DLD1 (cell line): ENCODE results near the gene KRT34.
"Not testable (repeated sequence)": the region's sequence is repeated elsewhere in the genome, so short reads cannot be mapped to it uniquely, and the experiment has no call there.

Experiments used
- in situ Hi-C: cut with HindIII; loops from 2 replicates; pipeline ENCODE4 v1.10.0; 2017; ENCODE audit warnings: low sequenced_read_pairs

Gene KRT34

DNA sequence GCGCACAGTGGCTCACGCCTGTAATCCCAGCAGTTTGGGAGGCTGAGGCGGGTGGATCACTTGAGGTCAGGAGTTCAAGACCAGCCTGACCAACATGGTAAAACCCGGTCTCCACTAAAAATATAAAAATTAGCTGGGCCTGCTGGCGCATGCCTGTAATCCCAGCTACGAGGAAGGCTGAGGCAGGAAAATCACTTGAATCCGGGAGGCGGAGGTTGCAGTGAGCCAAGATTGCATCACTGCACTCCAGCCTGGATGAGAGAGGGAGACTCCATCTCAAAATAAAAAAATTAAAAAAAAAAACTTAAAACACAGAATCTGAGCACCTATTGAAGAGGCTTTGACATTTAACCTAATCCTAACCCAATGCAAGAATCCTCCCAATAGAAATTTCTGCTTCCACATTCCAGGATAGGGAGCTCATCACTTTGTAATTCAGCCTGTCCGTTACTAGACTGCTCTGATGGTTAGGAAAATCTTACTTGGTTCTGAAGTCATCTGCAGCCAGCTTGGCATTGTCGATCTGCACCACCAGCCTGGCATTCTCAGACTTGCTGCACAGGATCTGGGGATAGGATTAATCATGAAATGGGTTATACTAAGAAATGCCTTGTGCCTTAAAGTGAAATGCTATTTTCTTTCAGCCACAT, 14.6 kb downstream of the KRT34 start:
- in situ Hi-C loops, result no loop called here

GRCh38 chr17:41366070-41366469, 16.0 kb downstream of the KRT34 start:
- in situ Hi-C loops, result no loop called here

DNA sequence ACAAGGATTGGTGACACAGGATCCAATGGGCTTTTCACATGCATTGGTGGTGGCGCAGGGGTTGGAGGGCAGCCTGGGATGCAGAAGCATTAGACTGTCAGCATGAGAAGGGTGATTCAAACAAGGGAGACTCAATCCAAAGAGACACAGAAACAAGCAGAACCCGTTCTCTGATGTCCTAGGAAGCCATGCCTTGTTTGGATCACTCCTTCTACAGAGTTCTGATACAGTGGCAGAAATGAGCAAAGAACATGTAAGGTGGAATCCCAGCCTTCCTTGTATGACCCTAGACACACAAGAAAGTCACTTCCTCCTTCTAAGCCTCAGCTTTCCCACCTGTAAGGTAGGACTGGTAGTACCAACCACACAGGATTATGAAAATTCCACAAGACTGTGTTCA, 18.2 kb downstream of the KRT34 start:
- in situ Hi-C loops, result no loop called here

- in situ Hi-C loops, result no loop called here
These were observed 21.7 kb downstream of the KRT34 start for GRCh38 chr17:41360296-41360995.

- in situ Hi-C loops, result no loop called here
These were observed 27.6 kb downstream of the KRT34 start for GRCh38 chr17:41354536-41354935.

GRCh38 chr17:41352597-41353366, 29.3 kb downstream of the KRT34 start:
- in situ Hi-C loops, result no loop called here

DNA sequence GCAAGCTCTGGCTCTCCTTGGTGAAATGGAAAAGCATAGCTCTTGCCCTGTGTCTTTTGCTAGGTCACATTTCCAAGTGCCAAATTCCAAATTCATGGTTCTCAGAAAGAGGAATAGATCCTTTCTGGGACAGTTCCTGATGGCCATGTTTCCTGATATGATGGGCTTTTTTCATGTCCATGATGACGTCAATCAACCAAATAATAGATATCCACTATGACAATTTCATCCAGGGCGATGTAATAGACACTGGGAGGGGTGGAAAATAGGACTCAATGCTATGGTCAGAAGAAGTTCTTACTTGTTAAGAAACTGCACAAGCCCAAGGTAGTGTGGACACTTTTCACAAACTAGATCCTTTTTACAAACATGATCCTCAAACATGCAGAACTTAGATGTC, 30.9 kb downstream of the KRT34 start:
- in situ Hi-C loops, result no loop called here

- in situ Hi-C loops, result not testable (repeated sequence)
These were observed 31.7 kb downstream of the KRT34 start, which contains the start of gene KRT33A for GRCh38 chr17:41350381-41350878. KRT33A (minus strand) TSS chr17:41350828; CDS start chr17:41350767, 61 bp downstream.

GRCh38 chr17:41347869-41348760, 34.0 kb downstream of the KRT34 start:
- in situ Hi-C loops, result no loop called here

- in situ Hi-C loops, result not testable (repeated sequence)
These were observed 35.7 kb downstream of the KRT34 start for GRCh38 chr17:41346421-41346820.

- in situ Hi-C loops, result no loop called here
These were observed 36.1 kb downstream of the KRT34 start for GRCh38 chr17:41345992-41346391.

DNA sequence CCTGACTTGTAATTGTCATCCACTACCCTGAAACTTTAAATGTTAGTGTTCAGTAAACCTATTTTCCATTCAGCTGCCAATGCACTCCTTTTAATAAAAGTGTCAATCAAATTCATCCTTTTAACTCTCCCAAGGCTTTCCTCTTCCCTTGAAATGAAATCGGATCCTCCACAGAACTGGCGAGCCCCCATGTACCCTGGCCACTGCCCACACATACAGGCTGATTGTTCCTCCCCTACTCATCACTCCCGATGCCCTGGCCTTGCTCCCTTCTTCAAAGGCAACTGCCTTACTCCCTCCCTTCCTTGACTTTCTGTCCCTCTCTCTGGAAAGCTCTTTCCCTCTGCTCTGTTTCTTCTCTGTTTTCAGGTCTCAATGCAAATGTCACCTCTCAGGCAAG, 39.1 kb downstream of the KRT34 start:
- in situ Hi-C loops, result no loop called here

DNA sequence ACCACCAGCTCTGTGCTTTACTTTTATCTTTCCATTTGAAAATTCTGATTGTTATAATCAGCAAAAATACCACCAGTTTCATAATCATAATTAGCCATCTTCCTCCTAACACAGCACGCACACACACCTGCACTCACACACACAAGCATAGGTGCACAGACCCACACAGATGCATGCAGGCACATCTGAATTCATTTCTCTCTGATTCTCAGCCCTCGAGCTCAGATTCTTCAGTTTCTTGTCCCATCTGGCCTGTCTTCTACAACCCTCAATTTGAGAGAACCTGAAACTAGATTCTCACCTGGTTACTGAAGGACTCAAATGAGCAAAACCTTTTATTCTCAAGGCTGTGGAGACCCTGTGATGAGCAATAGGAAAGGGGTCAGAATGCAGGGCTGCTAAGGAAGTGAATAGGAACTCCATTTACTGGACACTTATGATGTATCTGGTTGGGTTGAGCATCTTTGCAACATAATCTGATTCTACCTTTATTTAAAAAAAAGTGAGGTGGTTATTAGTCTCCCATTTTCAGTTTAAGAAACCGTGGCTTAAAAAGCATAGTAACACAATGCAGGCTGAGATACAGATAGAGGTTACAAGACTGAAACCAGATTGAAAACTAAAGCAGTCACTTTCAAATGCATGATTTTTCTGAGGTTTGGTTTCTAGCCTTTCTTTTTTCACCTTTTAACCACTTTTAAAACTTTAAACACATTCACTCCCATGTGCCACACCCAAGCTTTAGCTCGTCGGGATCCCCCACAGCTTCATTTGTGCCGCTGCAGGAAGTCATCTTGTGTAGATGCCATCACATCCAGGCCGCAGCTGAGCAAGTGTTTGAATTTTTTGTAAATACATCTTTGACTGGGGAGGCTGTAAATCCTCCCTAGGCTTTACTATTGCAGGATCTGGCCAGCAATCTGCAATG, 40.9 kb downstream of the KRT34 start:
- in situ Hi-C loops, result no loop called here

DNA sequence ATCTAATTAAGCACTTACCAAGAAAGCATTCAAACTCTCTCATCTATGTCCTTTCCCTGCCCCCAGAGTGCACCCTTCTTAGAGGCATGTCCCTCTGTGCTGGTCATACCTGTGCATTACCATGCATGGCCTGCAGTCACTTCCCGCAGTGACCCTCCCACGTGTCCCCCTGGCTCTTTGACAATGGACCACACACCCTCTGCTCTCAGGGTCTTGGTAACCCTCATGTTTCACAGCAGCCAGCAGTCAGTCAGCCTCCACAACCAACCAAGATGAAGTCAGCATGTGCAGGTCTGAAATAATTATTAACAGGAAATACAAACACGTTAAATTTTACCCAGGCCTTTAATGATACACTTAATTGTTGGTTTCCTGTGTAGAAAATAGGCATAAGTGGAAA, 41.6 kb downstream of the KRT34 start:
- in situ Hi-C loops, result no loop called here

DNA sequence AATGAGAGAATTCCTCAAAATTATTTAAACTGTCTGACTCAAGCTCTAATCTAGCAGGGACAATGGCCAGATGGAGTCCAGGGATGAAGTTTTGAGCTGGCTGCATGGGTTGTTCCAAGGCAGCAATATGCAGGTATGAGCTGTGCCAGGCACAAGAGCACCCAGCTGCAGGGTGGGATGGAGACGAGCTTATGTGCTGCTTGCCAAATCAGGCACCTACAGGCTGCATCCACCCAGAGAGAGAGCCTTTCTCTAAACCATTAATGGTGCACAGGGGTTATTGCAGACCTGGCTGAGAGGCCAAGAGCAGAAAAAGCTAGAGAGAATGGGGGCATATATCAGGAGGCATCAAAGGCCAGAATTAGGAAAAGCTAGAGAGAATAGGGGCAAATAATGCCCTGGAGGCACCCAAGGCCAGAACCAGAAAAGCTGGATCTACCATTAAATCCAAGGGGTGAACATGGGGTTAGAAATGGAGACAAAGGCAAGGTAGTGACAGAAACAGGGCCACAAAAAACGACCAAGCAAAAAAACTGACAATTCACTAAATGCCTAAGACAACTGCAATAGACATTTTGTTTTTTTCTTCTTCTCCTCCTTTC, 42.4 kb downstream of the KRT34 start:
- in situ Hi-C loops, result no loop called here

DNA sequence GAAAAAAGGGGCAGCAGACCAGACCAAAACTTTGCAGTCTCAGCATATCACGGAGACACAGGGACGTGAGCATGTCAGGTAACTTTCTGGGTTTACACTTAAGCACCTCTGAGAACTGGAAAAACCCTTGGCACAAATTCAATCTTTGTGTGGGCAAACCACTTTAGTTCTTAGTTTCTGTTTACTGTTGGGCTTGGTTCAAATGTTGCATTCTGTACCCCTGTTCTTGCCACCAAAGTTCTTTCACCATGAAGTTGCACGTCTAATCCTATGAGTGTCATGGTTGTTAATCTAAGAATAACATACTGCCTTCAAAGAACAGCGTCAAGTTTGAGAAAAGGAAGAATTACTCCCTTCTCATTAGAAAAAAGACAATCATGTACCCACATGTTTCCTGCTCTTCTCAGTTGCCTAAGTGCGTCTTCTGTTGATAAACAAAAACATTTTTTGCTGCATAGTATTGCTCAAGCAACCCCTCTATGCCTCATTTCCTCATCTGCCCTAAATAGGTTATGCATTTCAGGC, 43.1 kb downstream of the KRT34 start:
- in situ Hi-C loops, result no loop called here

DNA sequence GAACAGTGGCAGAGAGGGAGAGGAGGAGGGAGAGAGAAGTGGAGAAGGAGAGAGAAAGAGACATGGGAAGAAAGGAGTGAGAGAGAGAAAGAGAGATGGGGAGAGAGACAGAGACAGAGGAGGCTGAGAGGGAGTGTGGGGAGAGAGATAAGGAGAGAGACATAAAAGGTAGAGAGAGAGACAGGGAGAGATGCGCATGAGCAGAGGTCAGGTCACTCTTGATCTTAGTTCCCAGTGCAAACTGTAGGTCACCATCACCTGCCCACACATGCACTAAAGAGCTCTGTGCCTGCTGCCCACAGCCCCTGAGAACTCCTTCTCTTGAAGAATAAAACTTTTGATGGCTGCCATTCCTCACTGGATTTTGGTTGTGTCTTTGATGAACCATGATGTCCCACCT, 46.4 kb downstream of the KRT34 start:
- in situ Hi-C loops, result no loop called here

DNA sequence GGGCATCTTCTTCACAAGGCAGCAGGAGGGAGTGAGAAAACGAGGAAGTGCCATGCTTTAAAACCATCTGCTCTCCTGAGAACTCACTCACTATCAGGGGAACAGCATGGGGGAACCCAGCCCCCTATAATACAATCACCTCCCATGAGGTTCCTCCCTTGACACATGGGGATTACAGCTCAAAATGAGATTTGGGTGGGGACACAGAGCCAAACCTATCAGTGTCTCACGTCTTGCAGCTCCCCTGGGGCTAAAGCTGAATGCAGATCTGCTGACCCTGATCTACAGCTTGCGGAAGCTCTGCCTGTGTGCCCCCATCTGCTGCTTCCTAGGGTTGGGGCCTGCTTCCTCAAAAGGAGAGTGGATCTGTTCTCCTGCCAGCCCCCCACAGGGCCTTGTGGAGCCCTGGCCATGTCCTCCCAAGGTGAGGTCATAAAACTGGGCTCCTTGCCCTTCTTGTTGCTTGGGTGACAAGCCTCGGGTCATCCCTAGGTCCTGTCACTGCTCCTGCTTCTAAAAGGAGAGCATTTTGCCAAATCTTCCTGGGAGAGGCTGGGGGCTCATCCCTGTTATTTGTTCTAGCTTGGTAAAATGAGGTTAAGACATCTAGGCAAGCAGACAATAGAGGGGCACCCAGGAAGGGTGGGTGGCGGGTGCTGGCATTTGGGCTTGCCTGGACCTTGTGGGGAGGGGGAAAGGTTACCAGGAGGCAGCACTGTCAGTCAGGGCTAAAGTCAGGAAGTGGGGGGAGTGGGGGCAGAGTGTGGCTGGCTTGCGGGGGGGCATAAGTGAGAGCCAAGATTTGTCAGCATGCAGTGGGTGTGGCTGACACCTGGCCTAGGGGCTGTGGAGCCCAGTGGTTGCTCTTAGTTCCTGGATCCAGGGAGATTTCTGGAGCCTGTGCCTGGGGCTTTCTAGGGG, 47.5 kb downstream of the KRT34 start:
- in situ Hi-C loops, result no loop called here
